Gastrocnemius medialis (tissue), 4 donors: Measurements from ENCODE around the gene ERRFI1. TPM values are rescaled to one million over a fixed set of nuclear protein-coding genes. Genes with fewer than 3 reads are reported as not detected.

Experiments used
- ATAC-seq, 2 donors: fragments of 150-250 bp; one replicate each; pipeline ENCODE4 v1.9.1; 2016
- DNase-seq, 2 donors: peaks; one replicate each; pipeline ENCODE4 v3.0.0-alpha.2; 2019
- H3K27ac ChIP-seq, 4 donors: fragments of 200-600 bp; sonication (generic); 1 replicate in 1 of 4; 2 replicates in 3 of 4; pipeline ENCODE4 v1.5.1; 2016 to 2018; ENCODE audit warnings: mild to moderate bottlenecking in 2 of 4, moderate library complexity in 1 of 4
- H3K27me3 ChIP-seq, 3 donors: fragments of 200-600 bp; sonication (generic) in 2 of 3; 1 replicate in 1 of 3; 2 replicates in 2 of 3; pipeline versions ENCODE4 v1.5.1 to v1.6.0; 2016 to 2019; ENCODE audit warnings: mild to moderate bottlenecking in 1 of 3, moderate library complexity in 1 of 3
- H3K36me3 ChIP-seq, 2 donors: fragments of 200-600 bp; sonication (generic) in 1 of 2; one replicate each; pipeline ENCODE4 v1.5.1; 2017 to 2018
- H3K4me1 ChIP-seq, 2 donors: fragments of 200-600 bp; sonication (generic) in 1 of 2; one replicate each; pipeline ENCODE4 v1.5.1; 2016 to 2017; ENCODE audit warnings: mild to moderate bottlenecking in 2 of 2
- H3K4me3 ChIP-seq, 4 donors: fragments of 200-600 bp; sonication (generic) in 3 of 4; 1 replicate in 1 of 4; 2 replicates in 3 of 4; pipeline ENCODE4 v1.5.1; 2016 to 2019; ENCODE audit warnings: mild to moderate bottlenecking in 2 of 4
- H3K9me3 ChIP-seq, 3 donors: fragments of 200-600 bp; sonication (generic) in 2 of 3; 1 replicate in 1 of 3; 2 replicates in 2 of 3; pipeline ENCODE4 v1.5.1; 2016 to 2019
- CTCF ChIP-seq, 5 experiments: fragments of 450-650 bp in 3 of 5; fragments of 200-600 bp in 2 of 5; sonication (generic) in 2 of 5; IDR thresholded peaks in 4 of 5; conservative IDR thresholded peaks in 1 of 5; 1 replicate in 4 of 5; 2 replicates in 1 of 5; pipeline ENCODE4 v1.5.1; 2016 to 2019; ENCODE audit warnings: antibody characterized with exemption in 5 of 5, mild to moderate bottlenecking in 3 of 5, moderate library complexity in 3 of 5
- POLR2A ChIP-seq, 2 donors: fragments of 450-650 bp; IDR thresholded peaks; one replicate each; pipeline ENCODE4 v1.6.1; 2017; ENCODE audit warnings: antibody characterized with exemption in 2 of 2, mild to moderate bottlenecking in 2 of 2, moderate library complexity in 2 of 2
- in situ Hi-C, 4 donors: fragments of 200-750 bp; cut with MboI; loops; one replicate each; pipeline versions ENCODE4 v1.15.0 to v1.8.0; 2017; ENCODE audit warnings: low sequenced_read_pairs in 4 of 4
- intact Hi-C: fragments of 100-400 bp; cut with DNase I; formaldehyde crosslinking; loops from one replicate; pipeline ENCODE4 v1.15.1; 2023; ENCODE audit warnings: low total_unique reads
- total RNA-seq, 4 donors: library from RNA; depleted of rRNA; stranded (reverse); fragments of >200 nt; gene quantifications; one replicate each; pipeline versions ENCODE4 v1.1.0 to v1.2.3, GENCODE V29; 2016

The ERRFI1 gene
- total RNA-seq, 4 donors from 2014 or later: 184 to 644 (median 448) TPM

GRCh38 chr1:8017495-8018197 lies 8.5 kb downstream of the ERRFI1 start:
- Histone ChIP-seq H3K4me1 (peaks cover 91 to 98% of the 10 kb centered on the region in 2 donors), H3K4me3 (no peak overlapping the region), H3K27me3 (no peaks in the 10 kb centered on the region), H3K27ac (peak overlapping the region; percentile 64 to 94 (median 88)), H3K36me3 (peaks cover 4 to 32% of the 10 kb centered on the region in 2 donors), H3K9me3 (no peaks in the 10 kb centered on the region)
- intact Hi-C loops: loop anchor here (10.0 kb wide), 1 partner anchor 1047 kb away; the partner anchor contains the start of gene SLC2A5
- ATAC-seq (peak in 1 of 2 donors; percentile 42), DNase-seq (no peak)
- TF ChIP-seq POLR2A (IDR thresholded peaks at IDR 0.05) (no peak), CTCF (IDR thresholded peaks at IDR 0.05 in 4 of 5, conservative IDR thresholded peaks at IDR 0.05 in 1 of 5) (no peak)
- in situ Hi-C loops: no loop called here

GRCh38 chr1:8016895-8017241 lies 9.2 kb downstream of the ERRFI1 start:
- no peak for DNase-seq
- in situ Hi-C loops: no loop called here
- Histone ChIP-seq H3K27ac (peak overlapping the region; percentile 64 to 94 (median 88)), H3K36me3 (peaks cover 4 to 38% of the 10 kb centered on the region in 2 donors), H3K27me3 (no peaks in the 10 kb centered on the region), H3K4me1 (peaks cover 91 to 98% of the 10 kb centered on the region in 2 donors), H3K4me3 (no peak overlapping the region), H3K9me3 (no peaks in the 10 kb centered on the region)
- intact Hi-C loops: loop anchor here (10.0 kb wide), 1 partner anchor 1048 kb away; the partner anchor contains the start of gene SLC2A5
- no peak for TF ChIP-seq CTCF (IDR thresholded peaks at IDR 0.05 in 4 of 5, conservative IDR thresholded peaks at IDR 0.05 in 1 of 5)
- no peak for TF ChIP-seq POLR2A (IDR thresholded peaks at IDR 0.05)
- no peak for ATAC-seq

GRCh38 chr1:8016210-8016894 lies 9.8 kb downstream of the ERRFI1 start:
- Histone ChIP-seq H3K27me3 (no peaks in the 10 kb centered on the region), H3K9me3 (no peaks in the 10 kb centered on the region), H3K27ac (peak overlapping the region; percentile 64 to 94 (median 88)), H3K4me3 (peak overlapping the region in 2 of 4 donors; percentile 13 to 16), H3K36me3 (peaks cover 4 to 36% of the 10 kb centered on the region in 2 donors), H3K4me1 (peaks cover 88 to 98% of the 10 kb centered on the region in 2 donors)
- in situ Hi-C loops (no loop called here), intact Hi-C loops (loop anchor here (10.0 kb wide), 1 partner anchor 1048 kb away; the partner anchor contains the start of gene SLC2A5)
- TF ChIP-seq POLR2A (IDR thresholded peaks at IDR 0.05) (no peak), CTCF (IDR thresholded peaks at IDR 0.05 in 4 of 5, conservative IDR thresholded peaks at IDR 0.05 in 1 of 5) (no peak)
- ATAC-seq: no peak
- DNase-seq: no peak

- in situ Hi-C loops (no loop called here), intact Hi-C loops (loop anchor here (2.0 to 10.0 kb wide), 2 partner anchors 33 to 1049 kb away; partner anchors contain the start of gene SLC2A5)
- H3K4me3 ChIP-seq: peak overlapping the region in 3 of 4 donors; percentile 5 to 13 (median 12)
- H3K36me3 ChIP-seq: peaks cover 4 to 30% of the 10 kb centered on the region in 2 donors
- peak overlapping the region; percentile 64 to 94 (median 88) for H3K27ac ChIP-seq
- ATAC-seq: no peak
- no peaks in the 10 kb centered on the region for H3K27me3 ChIP-seq
- TF ChIP-seq CTCF (IDR thresholded peaks at IDR 0.05 in 4 of 5, conservative IDR thresholded peaks at IDR 0.05 in 1 of 5) (no peak), POLR2A (IDR thresholded peaks at IDR 0.05) (no peak)
- H3K9me3 ChIP-seq: no peaks in the 10 kb centered on the region
- H3K4me1 ChIP-seq: peaks cover 86 to 96% of the 10 kb centered on the region in 2 donors
- peak; percentile 36 to 51 for DNase-seq
Observed at GRCh38 chr1:8015809-8016165, 10.3 kb downstream of the ERRFI1 start.
